Measurements from ENCODE around the gene TRIL. TPM values are rescaled to one million over a fixed set of nuclear protein-coding genes. Genes with fewer than 3 reads are reported as not detected.

Gene TRIL
- total and polyA plus RNA-seq, 2 of the 13 experiments (the other 11 are each of a cell fraction or from before 2014, with no cell fraction given) = 0.18 to 0.40 TPM

- TF ChIP-seq TCF12 (IDR thresholded peaks at IDR 0.05) = no peak
- TF ChIP-seq TCF12 (CRISPR knock-in tag; IDR thresholded peaks at IDR 0.05) = peak; percentile 64; the same call in 1 of the 2 replicates
- peak; percentile 48; the same call in 1 of the 2 replicates for TF ChIP-seq ATF3 (CRISPR knock-in tag; IDR thresholded peaks at IDR 0.05)
- TF ChIP-seq SNAPC2 (CRISPR knock-in tag; IDR thresholded peaks at IDR 0.05) = peak; percentile 55; the same call in 1 of the 2 replicates
- peak; percentile 79 for TF ChIP-seq HNF4G (IDR thresholded peaks at IDR 0.05; ENCODE audit: borderline replicate concordance, low read depth, low read length)
- TF ChIP-seq HNF4G (CRISPR knock-in tag; IDR thresholded peaks at IDR 0.05; ENCODE audit: borderline replicate concordance, low read depth) = no peak; the same call in 1 of the 2 replicates
- no peak for TF ChIP-seq NBN (conservative IDR thresholded peaks at IDR 0.05)
- peak; percentile 98 for TF ChIP-seq RNF2 (conservative IDR thresholded peaks at IDR 0.05; ENCODE audit: low read depth)
- no peak for TF ChIP-seq NFRKB (IDR thresholded peaks at IDR 0.05)
- TF ChIP-seq SIX1 (CRISPR knock-in tag; IDR thresholded peaks at IDR 0.05; ENCODE audit: borderline replicate concordance) = no peak
- peak; percentile 22; the same call in 1 of the 2 replicates for TF ChIP-seq ZNF567 (CRISPR knock-in tag; IDR thresholded peaks at IDR 0.05; ENCODE audit: borderline replicate concordance)
- no peak for TF ChIP-seq SYNCRIP (IDR thresholded peaks at IDR 0.05; ENCODE audit: insufficient read depth, low read depth, low read length)
- TF ChIP-seq PPARG (CRISPR knock-in tag; conservative IDR thresholded peaks at IDR 0.05) = peak; percentile 100
- TF ChIP-seq YY1 (IDR thresholded peaks at IDR 0.05; ENCODE audit: insufficient read depth, insufficient replicate concordance, low read depth, low read length) = peak; percentile 77
- TF ChIP-seq RBM22 (optimal IDR thresholded peaks at IDR 0.05; ENCODE audit: low read length) = no peak
- peak; percentile 83 for TF ChIP-seq ZNF781 (CRISPR knock-in tag; IDR thresholded peaks at IDR 0.05; ENCODE audit: borderline replicate concordance, not compliant biosample characterization)
- peak; percentile 38; the same call in 1 of the 2 replicates for TF ChIP-seq ZBTB37 (CRISPR knock-in tag; IDR thresholded peaks at IDR 0.05)
- TF ChIP-seq HNRNPH1 (optimal IDR thresholded peaks at IDR 0.05; ENCODE audit: low read depth, low read length) = no peak
- peak; percentile 63; the same call in 1 of the 2 replicates for TF ChIP-seq ZSCAN25 (CRISPR knock-in tag; IDR thresholded peaks at IDR 0.05)
- TF ChIP-seq ATF6 (CRISPR knock-in tag; conservative IDR thresholded peaks at IDR 0.05) = 0 out of 2 replicates have a peak, but pooled peaks have one; percentile 75
- peak; percentile 96; the same call in 1 of the 2 replicates for TF ChIP-seq YEATS4 (CRISPR knock-in tag; IDR thresholded peaks at IDR 0.05; ENCODE audit: borderline replicate concordance)
- TF ChIP-seq ZNF83 (CRISPR knock-in tag; IDR thresholded peaks at IDR 0.05; ENCODE audit: borderline replicate concordance) = peak; percentile 57; the same call in 1 of the 2 replicates
- peak; percentile 86; the same call in 1 of the 2 replicates for TF ChIP-seq CCDC6 (CRISPR knock-in tag; IDR thresholded peaks at IDR 0.05)
- peak; percentile 34; the same call in 1 of the 2 replicates for TF ChIP-seq ZNF180 (CRISPR knock-in tag; IDR thresholded peaks at IDR 0.05; ENCODE audit: borderline replicate concordance, low read depth)
These were observed 2.2 kb downstream of the TRIL start (continued) for GRCh38 chr7:28955718-28956607.

All from HepG2 (cell line).